HG03095 (cell line): Measurements from ENCODE around the gene GNPTG.

Experiments
- ATAC-seq: cut with Tn5 transposase; IDR thresholded peaks from one replicate; pipeline ENCODE4 v1.9.1; 2021; ENCODE audit warnings: moderate library complexity; ENCODE audit not compliant: unreplicated experiment

GNPTG gene

DNA sequence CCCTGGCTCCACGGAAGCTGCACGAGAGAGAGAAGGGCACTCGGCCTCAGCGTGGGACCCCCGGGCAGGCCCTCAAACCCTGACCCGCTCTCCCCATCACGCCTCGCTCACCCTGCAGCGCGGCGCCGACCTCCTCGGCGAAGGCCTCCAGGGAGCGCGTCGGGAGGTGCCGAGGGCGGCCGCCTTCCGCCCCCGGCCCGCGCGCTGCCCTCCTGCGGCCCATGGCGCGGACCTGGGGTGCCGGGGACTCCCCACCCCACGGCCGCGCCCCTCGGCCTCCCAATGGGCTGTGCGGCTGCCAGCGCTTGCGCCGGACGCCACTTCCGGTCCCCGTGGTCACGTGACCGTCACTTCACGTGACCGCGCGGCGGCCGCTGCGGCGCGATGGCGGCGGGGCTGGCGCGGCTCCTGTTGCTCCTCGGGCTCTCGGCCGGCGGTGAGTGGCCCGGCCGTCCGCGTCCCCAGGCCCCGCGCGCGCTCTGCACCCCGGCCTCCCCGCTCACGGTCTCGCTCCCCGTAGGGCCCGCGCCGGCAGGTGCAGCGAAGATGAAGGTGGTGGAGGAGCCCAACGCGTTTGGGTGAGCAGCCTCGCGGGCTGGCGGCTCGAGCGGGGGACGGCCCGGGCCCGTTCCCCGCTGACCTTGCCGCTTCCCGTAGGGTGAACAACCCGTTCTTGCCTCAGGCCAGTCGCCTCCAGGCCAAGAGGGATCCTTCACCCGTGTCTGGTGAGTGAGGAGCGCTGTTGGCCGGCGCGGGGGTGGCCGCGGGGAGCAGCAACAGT is at the start of gene GNPTG, which contains the start of gene TSR3:
GNPTG (plus strand) TSS at position 350 of the 781 bp plus-strand sequence; CDS start at position 385, 35 bp downstream.
TSR3 (minus strand) TSS at position 297 of the 781 bp plus-strand sequence; CDS start at position 223, 74 bp downstream.
- ATAC-seq: no peak

DNA sequence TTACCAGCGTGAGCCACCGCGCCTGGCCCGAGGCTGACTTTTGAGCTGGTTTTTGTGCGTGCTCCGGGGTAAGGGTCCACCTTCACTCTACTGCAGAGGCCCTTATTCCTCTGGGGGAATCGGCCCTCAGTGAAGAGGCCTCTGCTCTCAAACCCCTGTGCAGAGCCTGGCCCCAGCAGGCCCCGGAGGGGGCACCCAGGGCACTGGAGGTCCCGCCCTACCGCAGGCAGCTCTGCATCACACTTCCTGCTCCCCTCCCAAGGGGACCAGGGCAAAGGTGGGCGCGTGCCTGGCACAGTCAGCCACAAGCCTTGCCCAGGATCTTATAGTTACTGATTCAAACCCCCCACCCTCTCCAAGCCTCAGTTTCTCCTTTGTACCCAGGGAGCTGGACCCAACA is 45.9 kb upstream of the GNPTG start:
- no peak for ATAC-seq

DNA sequence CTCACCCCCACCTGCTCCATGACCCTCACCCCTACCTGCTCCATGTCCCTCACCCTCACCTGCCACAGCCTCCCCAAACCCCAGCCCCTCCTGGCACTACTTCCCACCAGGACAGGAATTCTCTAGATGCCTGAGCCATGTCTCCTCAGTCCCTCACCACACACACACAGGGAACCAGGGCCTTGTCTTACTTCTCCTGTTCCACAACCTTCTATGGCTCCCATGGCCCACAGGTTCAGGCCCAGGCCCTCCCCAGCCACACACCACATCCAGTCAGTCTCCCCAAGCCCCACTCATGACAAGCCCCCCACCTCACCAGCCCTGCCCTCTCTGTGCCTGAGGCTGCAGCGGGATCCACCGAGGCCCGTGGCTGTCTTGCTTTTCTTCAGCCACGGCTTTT is 45.4 kb upstream of the GNPTG start:
- no peak for ATAC-seq

DNA sequence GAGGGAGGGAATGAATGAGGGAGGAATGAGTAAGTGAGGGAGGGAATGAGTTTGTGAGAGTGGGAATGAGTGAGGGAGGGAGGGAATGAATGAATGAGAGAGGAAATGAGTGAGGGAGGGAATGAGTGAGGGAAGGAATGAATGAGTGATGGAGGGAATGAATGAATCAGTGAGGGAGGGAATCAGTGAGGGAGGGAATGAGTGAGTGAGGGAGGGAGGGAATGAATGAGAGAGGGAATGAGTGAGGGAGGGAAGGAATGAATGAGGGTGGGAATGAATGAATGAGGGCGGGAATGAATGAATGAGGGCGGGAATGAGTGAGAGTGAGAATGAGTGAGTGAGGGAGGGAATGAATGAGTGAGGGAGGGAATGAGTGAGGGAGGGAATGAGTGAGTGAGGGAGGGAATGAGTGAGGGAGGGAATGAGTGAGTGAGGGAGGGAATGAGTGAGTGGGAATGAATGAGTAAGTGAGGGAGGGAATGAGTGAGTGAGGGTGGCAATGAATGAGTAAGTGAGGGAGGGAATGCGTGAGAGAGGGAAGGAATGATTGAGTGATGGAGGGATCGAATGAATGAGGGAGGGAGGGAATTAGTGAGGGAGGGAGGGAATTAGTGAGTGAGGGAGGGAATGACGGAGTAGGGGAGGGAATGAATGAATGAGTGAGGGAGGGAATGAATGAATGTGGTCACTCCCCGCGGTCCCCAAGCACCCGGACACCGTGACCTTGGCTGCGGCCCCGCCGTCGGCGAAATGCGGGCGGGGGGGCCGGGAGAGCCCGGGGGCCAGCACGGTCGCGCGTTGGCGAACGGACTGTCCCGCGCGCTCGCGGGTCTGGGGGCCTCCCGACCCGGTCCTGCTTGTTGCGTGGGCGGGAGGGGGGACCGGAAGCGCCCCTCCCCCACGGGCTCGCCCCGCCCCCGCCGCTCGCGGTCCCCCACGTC is 43.4 kb upstream of the GNPTG start:
- peak; percentile 5 for ATAC-seq

DNA sequence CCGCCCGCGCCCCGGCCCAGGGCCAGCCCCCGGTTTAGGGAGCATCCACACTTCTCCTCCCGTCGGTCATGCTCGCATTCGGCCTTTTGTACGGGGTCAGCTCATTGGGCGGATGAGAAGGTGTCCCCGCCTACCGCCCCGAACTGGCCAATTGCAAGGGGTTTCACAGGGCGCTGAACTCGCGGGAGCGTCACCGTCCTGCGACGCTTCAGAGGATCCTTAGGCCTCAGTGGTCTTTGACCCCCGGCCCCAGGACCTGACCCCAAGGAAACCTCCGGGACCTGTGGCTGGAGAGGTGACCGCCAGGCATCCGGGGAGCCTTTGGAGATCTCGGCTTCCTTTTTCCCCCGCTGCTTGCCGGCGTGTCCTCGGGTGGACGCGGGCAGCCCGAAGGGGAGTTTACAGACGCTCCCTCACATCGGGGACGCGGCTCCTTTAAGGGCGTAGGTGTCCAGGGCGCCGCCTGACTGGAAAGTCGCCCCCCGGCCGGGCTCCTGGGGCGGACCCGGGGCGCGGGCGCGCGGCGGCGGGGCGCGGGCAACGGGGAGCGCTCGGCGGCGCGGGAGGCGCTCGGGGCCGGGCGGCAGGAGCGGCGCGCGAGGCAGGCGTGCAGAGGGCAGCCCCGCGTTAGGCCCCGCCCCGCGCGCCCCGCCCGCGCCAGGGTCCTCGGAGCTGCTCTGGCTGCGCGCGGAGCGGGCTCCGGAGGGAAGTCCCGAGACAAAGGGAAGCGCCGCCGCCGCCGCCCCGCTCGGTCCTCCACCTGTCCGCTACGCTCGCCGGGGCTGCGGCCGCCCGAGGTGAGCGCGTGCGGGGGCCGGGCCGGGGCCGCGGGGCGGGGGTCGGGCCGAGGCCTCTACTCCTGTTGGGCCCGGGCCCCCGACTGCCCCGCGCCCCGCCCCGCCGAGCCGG is 42.5 kb upstream of the GNPTG start, which contains the start of gene UBE2I:
UBE2I (plus strand) TSS at position 660 of the 909 bp plus-strand sequence. CDS start 4,395 bp downstream, outside the sequence.
- peak; percentile 39 for ATAC-seq

DNA sequence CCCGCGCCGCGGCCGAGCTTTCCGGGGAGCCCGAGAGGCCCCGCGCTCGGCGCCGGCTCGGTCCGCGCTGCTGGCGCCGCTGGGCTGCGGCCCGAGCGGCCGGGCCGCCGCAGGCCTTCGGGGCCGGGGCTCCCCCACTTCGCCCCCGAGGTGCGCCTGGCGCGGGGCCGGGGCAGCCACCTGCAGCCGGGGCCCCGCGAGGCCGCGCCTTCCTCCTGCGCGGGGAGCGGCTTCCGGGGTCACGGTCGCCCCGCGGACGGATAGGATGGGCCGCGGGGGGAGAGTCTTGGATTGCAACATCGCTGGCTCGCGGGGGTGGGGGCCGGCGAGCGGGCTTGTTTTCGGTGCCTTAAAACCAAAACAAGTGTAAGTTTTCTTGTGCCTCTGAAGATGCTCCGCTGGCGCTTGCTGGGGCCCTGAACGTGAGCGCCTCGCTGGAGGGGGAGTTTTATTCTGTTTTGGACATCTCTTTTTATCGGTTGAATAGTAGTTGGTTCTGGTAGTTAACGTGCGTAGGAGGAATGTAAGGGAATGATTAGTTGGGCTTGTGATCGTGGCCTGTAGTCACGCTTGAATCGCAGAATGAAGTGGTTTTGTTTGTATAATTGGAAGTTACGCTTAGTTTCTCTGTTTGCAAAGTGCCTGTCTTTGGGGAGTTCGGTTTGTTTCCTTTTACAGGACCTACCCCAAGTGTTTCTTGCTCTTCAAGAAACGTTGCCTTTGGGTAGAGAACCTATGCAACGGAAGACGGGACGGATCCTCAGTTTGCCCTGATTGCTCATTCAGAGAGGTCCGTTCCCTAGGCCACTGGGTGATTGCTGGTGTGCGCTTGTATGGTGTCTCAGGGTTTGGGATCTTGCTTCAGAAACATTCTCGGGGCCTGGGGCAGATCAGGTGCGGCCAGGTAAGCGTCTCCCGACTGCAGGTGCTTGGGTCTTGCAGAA is 41.6 kb upstream of the GNPTG start:
- ATAC-seq: peak; percentile 10

DNA sequence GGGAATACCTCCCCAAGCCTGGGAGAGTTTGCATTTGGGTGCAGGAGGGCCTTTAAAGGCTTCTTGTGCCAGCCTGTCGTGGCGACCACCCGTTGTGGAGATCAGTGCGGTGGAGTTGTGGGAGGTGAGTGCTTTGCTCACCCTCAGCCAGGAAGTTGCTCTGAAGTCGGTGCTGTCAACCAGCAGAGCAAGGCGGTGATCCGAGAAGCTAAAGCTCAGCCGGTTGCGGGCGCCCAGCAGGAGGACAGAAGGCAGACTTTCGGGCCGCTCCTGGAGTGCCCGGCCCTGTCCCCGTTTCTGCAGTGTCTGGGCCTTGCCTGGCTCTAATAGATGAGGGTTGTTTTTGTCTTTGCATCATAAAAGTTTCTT is 40.9 kb upstream of the GNPTG start:
- no peak for ATAC-seq

DNA sequence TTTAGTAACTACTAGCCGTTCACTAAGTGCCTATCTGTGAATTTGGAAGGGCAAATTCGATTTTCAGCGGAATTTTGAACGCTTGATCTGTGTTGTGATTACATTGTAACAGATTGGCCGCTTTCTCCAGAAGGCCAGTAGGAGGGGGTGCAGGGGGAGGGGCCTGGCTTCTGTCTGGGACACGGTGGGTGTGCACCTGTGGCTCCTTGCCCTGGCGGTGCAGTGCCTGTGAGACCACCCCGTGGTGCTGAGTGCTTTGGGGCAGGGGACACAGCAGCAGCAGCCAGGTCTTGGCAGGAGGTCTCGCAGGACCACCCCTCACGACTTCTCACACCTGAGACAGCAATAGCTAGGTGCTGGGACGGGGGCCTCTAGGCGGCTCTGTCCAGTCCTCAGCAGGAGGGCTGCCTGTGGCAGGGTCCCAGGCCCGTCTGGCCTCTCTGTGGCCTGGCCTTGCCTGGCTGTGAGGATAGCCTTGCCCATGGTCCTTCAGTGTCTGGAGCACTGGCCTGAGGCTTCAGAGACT is 40.5 kb upstream of the GNPTG start:
- ATAC-seq: no peak

DNA sequence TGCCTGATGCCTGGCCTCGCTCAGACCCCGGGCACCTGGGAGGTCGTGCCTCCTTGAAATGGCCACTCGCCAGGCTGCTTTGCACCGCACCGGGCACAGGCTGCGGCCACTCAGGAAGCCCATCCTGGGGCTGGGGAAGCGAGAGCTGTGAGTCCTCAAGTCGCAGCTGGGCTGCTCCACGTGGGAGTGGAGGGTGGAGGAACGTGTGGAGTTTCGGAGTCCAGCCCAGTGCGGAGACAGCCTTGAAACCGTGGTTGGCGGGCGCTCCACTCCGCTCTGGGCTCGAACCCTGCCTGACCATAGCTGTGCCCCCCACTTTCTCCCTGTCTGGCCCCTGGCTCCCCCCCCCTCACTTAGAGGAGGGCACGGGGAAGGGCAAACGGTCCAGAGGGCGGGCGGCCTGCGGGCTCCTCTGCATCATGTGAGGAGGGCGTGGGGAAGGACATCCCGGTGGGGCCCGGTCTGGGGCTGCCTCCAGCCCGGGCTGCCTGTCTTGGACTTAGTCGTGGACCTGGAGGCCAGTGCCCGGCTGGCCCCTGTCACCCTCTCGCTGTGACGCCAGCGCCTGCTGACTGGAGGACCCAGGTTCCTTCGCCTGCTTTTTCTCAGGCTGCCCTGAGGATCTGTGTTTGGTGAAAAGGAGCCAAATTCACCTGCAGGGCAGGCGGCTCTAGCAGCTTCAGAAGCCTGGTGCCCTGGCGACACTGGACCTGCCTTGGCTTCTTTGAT is 39.8 kb upstream of the GNPTG start:
- ATAC-seq: no peak

DNA sequence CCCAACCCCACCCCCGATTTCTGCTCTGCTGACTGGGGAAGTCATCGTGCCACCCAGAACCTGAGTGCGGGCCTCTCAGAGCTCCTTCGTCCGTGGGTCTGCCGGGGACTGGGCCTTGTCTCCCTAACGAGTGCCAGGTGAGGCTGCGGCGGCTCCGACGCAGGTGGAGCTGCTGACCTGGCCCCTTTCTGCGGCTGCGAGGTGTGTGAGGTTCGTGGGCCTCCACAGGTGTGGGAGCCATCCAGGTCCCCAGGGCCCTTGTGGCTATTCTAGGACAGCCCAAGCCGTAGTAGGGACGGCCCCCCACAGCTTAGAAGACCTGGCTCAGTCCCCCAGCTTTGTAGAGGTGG is 39.3 kb upstream of the GNPTG start:
- no peak for ATAC-seq

DNA sequence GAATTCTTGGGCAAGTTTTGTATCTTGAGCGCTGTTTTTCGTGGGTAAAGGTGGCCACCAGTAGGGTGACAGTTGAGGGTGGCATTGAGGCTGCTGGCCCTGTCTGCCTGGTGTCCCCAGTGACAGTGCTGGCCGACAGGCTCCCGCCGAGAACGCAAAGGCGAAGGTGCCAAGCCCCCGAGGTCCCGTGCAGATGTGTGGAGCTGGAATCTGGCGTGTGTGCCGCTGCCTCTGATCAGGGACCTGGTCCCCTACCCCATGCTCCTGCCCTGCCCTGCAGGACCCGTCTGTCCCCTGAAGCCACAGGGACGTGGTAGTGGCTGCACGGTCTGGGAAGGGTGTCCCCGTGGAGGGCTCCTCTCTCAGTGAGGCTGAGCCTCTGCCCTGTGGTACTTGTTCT is 38.8 kb upstream of the GNPTG start:
- no peak for ATAC-seq

DNA sequence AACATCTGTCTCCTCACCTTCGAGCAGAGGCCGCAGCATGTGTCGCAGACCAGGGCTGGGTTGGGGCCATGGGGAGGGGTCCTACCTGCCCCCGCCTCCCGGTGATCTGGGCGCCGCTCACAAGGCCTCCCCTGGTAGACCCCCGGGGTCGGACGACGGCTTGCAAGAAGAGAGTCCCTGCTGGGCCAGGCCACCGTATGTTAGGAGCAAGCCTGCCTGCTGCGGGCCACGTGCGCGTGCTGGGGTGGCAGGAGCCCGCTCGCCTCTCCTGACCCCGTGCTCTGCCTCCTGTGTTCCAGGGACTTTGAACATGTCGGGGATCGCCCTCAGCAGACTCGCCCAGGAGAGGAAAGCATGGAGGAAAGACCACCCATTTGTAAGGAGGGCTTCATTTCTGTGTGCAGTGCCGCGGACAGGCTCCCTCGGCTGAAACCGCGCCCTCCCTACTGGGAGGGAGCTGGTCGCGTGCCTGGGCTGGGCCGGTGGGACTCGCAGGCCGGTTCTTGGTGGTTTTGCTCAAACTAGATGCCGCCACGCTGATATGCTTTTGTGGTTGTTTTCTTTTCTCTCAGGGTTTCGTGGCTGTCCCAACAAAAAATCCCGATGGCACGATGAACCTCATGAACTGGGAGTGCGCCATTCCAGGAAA is 37.9 kb upstream of the GNPTG start:
- no peak for ATAC-seq

DNA sequence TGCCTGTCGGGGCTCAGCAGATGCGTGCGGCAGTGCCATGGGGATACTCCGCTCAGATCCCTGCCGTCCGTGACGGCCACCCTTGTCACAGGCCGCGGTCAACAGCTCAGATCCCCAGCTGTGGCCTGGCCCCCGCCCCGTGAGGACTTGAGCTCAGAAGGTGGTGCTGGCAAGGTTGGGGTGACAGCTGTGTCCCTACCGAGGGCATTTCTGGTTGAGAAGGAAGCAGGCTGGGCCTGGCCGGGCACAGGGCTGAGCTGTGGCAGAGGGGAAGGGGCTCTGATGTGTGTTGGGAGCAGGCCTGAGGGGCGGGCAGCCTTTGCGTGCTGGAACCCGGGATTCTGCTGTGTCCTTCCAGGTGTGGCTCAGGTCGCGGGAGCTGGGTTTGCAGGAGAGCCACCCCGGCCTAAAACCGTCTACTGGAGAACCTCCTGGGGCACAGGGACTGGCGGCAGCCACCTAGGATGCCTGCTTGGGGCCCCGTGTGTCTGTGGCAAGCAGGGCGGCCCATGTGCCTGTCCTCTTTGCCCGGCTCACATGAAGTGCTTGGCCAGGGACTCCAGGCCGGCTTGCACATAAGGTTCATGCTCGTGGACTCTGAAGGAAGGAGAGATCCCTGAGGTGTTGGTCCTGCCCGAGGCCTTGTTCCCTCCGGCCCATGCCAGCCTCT is 37.2 kb upstream of the GNPTG start:
- no peak for ATAC-seq

DNA sequence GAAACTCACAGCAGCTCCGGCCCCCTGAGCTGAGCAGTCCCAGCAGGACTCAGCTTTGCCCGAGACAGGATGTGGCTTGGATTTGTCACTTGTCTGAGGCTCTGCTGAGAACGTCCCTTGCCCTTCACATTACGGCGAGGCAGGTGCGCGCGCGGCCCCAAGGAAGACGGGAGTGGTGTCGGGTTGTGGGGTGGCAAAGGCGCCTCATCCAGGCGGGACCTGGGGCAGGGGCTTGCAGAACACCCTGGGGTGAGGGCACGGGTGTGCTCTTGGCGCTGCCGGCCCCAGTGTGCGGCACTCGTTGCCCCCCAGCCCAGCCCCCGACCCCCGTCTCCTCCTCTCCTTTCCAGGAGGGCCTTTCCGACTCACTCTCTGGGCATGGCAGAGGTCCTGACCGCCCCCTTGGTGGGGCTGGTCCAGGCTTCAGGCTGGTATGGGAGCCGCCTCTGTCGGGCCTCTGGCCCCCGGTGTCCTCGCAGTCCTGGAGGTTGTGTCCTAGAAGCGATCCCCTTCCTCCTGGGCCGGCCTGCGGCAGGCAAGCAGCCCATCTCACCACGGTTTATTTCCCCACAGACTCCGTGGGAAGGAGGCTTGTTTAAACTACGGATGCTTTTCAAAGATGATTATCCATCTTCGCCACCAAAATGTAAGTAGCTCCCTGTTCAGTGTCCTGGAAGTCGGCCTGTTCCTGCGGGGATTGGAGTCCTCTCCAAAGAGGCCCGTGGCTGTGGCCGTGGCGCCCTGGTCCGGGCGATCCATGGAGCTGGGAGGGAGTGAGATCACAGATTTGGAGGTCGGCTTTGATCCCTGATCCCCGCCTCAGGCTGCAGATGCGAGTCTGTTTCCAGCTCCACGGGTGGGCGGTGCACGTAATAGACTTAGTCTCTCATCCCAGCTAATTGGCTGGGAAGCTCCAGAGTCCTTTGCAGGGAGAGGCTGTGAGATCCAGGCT is 36.4 kb upstream of the GNPTG start:
- ATAC-seq: no peak

DNA sequence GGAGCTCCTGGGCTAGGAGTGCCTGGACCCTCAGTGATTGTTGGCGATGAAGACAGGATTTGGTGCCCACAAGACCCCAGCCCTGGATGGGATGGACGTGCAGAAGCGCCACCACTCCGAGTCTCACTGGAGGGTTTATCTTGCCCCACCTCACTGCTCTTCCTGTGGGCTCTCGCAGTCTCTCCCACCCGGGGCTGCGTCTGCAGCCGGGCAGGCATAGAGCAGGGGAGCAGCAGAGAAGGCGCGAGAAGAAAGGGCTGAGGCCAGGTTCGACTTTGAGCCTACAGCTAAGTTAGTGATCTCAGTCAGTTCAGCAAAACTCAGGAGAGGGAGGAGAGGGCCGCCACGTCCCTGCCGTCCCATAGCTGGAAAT is 35.7 kb upstream of the GNPTG start:
- ATAC-seq: no peak

DNA sequence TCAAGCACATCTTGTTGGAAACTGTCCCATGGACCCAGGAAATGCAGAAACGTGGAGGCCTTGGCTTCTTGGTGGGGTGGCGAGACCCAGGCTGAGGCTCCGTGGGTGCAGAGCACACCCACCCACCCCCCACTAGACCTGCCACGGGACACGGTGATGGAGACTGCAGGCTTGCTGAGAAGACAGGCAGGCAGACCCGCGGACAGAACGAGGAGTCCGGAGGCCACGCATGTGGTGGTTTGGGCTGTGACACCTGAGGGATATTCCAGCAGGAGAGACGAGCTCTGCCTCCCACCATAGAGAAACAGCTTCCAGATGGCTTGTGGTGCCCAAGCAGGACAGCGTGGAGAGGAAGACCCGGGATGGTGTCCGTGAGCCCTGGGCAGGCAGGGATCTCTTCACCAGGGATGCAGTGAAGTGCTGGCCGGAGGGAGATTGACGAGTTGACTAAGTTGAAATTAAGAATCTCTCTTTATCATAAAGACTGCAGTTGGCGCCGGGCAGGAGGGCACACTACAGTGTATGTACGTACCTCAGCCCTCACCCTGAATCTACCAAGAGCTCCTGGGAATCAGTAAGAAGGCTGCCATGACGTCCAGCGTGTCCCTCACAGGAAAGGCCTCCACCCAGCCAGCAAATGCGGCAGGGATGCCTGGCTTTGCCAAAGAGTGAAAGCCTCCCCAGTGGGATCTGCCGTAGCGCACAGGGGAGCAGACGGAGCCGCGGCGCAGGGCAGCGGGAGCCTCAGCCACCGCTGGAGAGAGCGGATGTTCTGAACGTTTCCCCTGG is 34.1 kb upstream of the GNPTG start:
- ATAC-seq: no peak
